ENCODE data around the gene ADAMTS13. TPM values are rescaled to one million over a fixed set of nuclear protein-coding genes. Genes with fewer than 3 reads are reported as not detected.

The ADAMTS13 gene
- polyA plus RNA-seq, 1 donor from 2014 or later = 13.5 TPM

GRCh38 chr9:133424187-133424586 is 2.0 kb downstream of the ADAMTS13 start:
- no peak overlapping the region for H3K9ac ChIP-seq (ENCODE audit: low read length)
- TF ChIP-seq RAD21 (conservative IDR thresholded peaks at IDR 0.05) = no peak
- no peak for TF ChIP-seq POLR2AphosphoS5 (IDR thresholded peaks at IDR 0.05)
- no peak for TF ChIP-seq SMC3 (conservative IDR thresholded peaks at IDR 0.05; ENCODE audit: poor library complexity)
- H3F3A ChIP-seq (ENCODE audit: insufficient read depth, low read length, poor library complexity, severe bottlenecking) = no peaks in the 10 kb centered on the region
- H3K4me2 ChIP-seq (ENCODE audit: low read length) = no peak overlapping the region
- no peaks in the 10 kb centered on the region for H3K9me2 ChIP-seq (ENCODE audit: insufficient read depth, low read length)
- no peaks in the 10 kb centered on the region for H3K36me3 ChIP-seq (ENCODE audit: insufficient read depth, low read length)
- H3K79me2 ChIP-seq (replicated peaks; ENCODE audit: insufficient read depth, low read length) = no peaks in the 10 kb centered on the region
- peaks cover 15% of the 10 kb centered on the region for H3K27me3 ChIP-seq (ENCODE audit: insufficient read depth, low read depth, low read length)
- no peaks in the 10 kb centered on the region for H4K20me1 ChIP-seq (ENCODE audit: insufficient read depth)
- H3K27ac ChIP-seq (ENCODE audit: low read length) = no peak overlapping the region
- H3K9me3 ChIP-seq (ENCODE audit: low read length) = peaks cover 10% of the 10 kb centered on the region
- H2AFZ ChIP-seq (ENCODE audit: low read depth, low read length) = no peak overlapping the region
- no peak overlapping the region for H3K4me3 ChIP-seq (ENCODE audit: low read length)

- Histone ChIP-seq H3F3A (ENCODE audit: insufficient read depth, low read length, poor library complexity, severe bottlenecking) (no peaks in the 10 kb centered on the region), H3K9ac (ENCODE audit: low read length) (no peak overlapping the region), H3K36me3 (ENCODE audit: insufficient read depth, low read length) (no peaks in the 10 kb centered on the region), H3K9me2 (ENCODE audit: insufficient read depth, low read length) (no peaks in the 10 kb centered on the region), H2AFZ (ENCODE audit: low read depth, low read length) (no peak overlapping the region), H3K27me3 (ENCODE audit: insufficient read depth, low read depth, low read length) (peaks cover 24% of the 10 kb centered on the region), H3K9me3 (ENCODE audit: low read length) (peaks cover 10% of the 10 kb centered on the region), H3K79me2 (replicated peaks; ENCODE audit: insufficient read depth, low read length) (no peaks in the 10 kb centered on the region), H3K27ac (ENCODE audit: low read length) (no peak overlapping the region), H4K20me1 (ENCODE audit: insufficient read depth) (no peaks in the 10 kb centered on the region), H3K4me3 (ENCODE audit: low read length) (no peak overlapping the region), H3K4me2 (ENCODE audit: low read length) (no peak overlapping the region)
- TF ChIP-seq RAD21 (conservative IDR thresholded peaks at IDR 0.05) (no peak), EZH2 (IDR thresholded peaks at IDR 0.05; ENCODE audit: borderline replicate concordance, insufficient read depth, low read length, poor library complexity, severe bottlenecking) (no peak), EP300 (conservative IDR thresholded peaks at IDR 0.05; ENCODE audit: poor library complexity, severe bottlenecking) (no peak), SMC3 (conservative IDR thresholded peaks at IDR 0.05; ENCODE audit: poor library complexity) (no peak), MXI1 (conservative IDR thresholded peaks at IDR 0.05; ENCODE audit: poor library complexity, severe bottlenecking) (no peak), CTCF (IDR thresholded peaks at IDR 0.05; ENCODE audit: poor library complexity, severe bottlenecking) (no peak), TAF1 (IDR thresholded peaks at IDR 0.05; ENCODE audit: low read depth) (no peak), REST (IDR thresholded peaks at IDR 0.05; ENCODE audit: borderline replicate concordance) (no peak), POLR2AphosphoS5 (IDR thresholded peaks at IDR 0.05) (no peak)
Observed at GRCh38 chr9:133425049-133425632, 3.0 kb downstream of the ADAMTS13 start.
